K562 treated with DMSO at 1 percent for 24 hours (cell line): ENCODE measurements around the gene CD300E. TPM values are rescaled to one million over a fixed set of nuclear protein-coding genes. Genes with fewer than 3 reads are reported as not detected.

Experiments used
- total RNA-seq: library from RNA; unstranded; fragments of 300-600 nt; gene quantifications from 2 replicates; pipeline ENCODE4 v1.2.3, GENCODE V29; 2022; ENCODE audit warnings: low read depth; ENCODE audit not compliant: insufficient read depth

The CD300E gene
- not detected in 2 replicates for total RNA-seq

GRCh38 chr17:74623693-74624093, at the start of gene CD300E:
CD300E (minus strand) TSS chr17:74623738; CDS start chr17:74623621, 117 bp downstream.

GRCh38 chr17:74592087-74592990, 31.2 kb downstream of the CD300E start, which contains the start of gene CD300LD:
CD300LD (minus strand) TSS chr17:74592283; CDS start chr17:74592202, 81 bp downstream.

GRCh38 chr17:74567397-74567796, 56.1 kb downstream of the CD300E start, which contains the start of gene CD300H:
CD300H (minus strand) TSS chr17:74567509.

Other genes with a start within 250 kb of the CD300E start
- gene GPRC5C, start 191.7 kb downstream of the CD300E start, total RNA-seq, result 10.6 and 11.4 TPM in 2 replicates
- 1.5 and 3.2 TPM in 2 replicates for gene CD300A, start 157.1 kb downstream of the CD300E start, total RNA-seq
- gene CD300LB, start 92.3 kb downstream of the CD300E start, total RNA-seq, result not detected in 2 replicates
- gene CD300C, start 77.6 kb downstream of the CD300E start, total RNA-seq, result not detected in 2 replicates
- not detected in 2 replicates for gene CD300H, start 56.2 kb downstream of the CD300E start, total RNA-seq
- gene CD300LD, start 31.5 kb downstream of the CD300E start, total RNA-seq, result not detected in 2 replicates
- gene CD300LF, start 89.2 kb upstream of the CD300E start, total RNA-seq, result not detected in 2 replicates
- gene RAB37, start 113.5 kb upstream of the CD300E start, total RNA-seq, result not detected in 2 replicates
- gene NHERF1, start 124.9 kb upstream of the CD300E start, total RNA-seq, result 78.6 and 82.7 TPM in 2 replicates
- 27.3 and 36.5 TPM in 2 replicates for gene NAT9, start 152.6 kb upstream of the CD300E start, total RNA-seq
- 0.37 and 1.00 TPM in 2 replicates for gene GRIN2C, start 236.1 kb upstream of the CD300E start, total RNA-seq
- 93.4 and 101 TPM in 2 replicates for gene FDXR, start 249.3 kb upstream of the CD300E start, total RNA-seq